ENCODE data around the gene MEF2C.

MEF2C gene

DNA sequence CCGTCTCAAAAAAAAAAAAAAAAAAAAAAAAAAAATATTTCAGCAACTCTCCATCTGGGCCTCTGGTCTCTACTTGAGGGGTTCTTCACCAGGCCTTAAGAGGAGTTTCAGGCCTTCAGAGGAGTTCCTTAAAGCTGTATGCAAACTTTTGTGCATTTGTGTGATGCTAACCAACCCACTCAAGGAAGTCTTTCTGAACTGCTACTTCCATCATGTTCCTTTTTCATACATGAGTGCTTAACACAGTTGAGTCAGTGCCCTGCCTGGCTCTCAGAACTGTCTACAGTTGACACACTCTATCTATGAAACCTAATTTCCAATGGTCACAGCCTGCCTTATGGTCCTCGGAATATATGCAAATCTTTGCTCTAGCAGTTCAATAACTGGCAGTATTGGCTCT is 146.5 kb downstream of the MEF2C start:
- no peak for DNase-seq (ENCODE audit: low read depth)
- H3K4me3 ChIP-seq (ENCODE audit: low read depth, low read length): no peak overlapping the region

DNA sequence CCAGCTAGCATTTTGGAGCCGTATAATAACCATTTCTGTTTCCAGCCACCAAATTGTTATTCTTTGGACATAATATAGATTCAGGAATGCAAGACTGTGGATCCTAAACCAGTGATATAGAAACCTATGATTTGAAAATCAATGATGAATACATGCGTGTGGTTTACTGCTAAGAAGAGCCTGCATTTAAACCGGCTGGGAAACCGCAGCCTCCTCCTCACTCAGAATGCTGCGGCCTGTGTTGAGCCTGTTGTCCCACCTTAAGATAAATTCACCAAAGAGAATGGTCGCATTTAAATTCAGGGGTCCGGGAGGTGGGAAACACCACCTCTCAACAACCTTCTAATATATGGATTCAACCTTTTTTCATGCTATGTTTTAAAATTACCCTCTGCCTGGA is 148.0 kb downstream of the MEF2C start:
- DNase-seq (ENCODE audit: low read depth): no peak
- H3K4me3 ChIP-seq (ENCODE audit: low read depth, low read length): no peak overlapping the region

DNA sequence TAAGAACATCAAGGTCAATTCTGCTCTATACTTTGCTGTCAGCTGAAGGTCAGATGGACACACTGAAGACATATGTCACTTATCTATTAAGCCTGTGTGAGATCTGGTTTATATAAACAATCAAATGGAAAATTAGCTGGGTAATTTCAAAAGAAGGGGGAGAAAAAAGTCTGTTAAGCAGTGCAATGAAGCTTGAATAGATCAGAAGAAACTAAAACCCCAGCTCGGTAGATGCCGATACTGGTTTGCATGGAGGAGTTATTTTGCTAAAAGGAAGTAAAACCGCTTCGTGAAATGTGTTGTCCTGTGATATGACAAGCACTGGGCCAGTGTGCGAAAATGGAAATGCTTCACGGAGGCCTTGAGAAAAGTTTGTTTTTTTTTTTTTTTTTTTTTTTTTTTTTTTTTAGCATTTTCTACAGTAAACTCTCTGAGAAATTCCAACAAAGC is 148.8 kb downstream of the MEF2C start:
- DNase-seq (ENCODE audit: low read depth): no peak
- H3K4me3 ChIP-seq (ENCODE audit: low read depth, low read length): no peak overlapping the region

DNA sequence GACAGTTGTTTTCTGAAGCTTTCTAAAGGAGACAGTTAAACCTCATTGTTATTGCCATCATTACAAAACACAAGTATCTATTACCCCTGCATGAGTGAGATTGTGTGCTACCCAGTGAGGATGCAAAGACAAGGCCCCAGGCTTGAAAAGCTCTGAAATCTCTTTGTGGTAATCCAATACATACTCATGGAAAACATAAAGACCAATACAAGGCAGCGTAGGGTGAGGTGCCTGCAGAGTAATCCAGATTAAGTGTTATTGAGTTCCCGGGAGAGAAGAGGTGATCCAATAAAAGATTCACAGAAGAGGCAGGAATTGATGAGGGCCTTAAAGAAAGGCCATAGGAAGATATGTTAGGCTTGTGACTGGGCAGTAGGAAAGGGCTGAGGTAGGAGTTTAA is 150.1 kb downstream of the MEF2C start:
- DNase-seq (ENCODE audit: low read depth): no peak
- no peak overlapping the region for H3K4me3 ChIP-seq (ENCODE audit: low read depth, low read length)

DNA sequence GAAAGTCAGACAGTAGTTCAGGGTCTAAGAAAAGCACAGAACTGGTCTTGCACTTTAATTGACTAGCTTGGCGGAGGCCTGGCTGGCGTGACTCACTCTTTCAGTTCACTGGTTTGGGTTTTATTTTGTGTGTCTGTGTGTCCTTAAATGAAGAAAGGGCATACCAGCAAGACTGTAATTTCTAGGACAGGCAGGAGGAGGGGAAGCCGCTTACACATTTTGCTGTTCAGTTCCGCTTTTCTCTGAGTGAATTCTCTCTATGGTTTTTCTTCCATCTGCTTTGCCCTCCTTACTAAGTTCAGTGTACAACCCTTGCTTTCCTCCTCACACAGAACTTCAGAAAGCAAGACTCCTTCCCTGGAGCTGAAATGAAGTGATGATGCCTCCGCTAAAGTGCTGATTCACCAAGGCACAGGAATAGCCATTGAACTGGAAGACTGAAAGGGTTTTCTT is 150.8 kb downstream of the MEF2C start:
- no peak for DNase-seq (ENCODE audit: low read depth)
- no peak overlapping the region for H3K4me3 ChIP-seq (ENCODE audit: low read depth, low read length)

DNA sequence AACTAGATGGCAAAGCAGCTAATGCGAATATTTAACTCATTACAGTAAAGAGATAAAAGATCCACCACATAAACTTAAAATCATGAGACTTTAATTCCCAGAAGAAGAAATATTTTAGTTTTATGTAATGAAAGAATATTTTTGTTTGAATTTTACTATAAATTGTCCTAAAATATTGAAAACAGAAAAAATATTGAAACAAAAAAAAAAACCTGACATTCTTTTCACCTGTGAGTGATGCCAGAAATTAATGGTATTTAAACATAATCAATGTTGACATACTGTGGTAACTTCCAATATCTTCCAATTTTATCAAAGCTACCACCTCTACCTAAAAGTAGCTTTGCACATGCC is 153.2 kb downstream of the MEF2C start:
- no peak for DNase-seq (ENCODE audit: low read depth)
- H3K4me3 ChIP-seq (ENCODE audit: low read depth, low read length): no peak overlapping the region

DNA sequence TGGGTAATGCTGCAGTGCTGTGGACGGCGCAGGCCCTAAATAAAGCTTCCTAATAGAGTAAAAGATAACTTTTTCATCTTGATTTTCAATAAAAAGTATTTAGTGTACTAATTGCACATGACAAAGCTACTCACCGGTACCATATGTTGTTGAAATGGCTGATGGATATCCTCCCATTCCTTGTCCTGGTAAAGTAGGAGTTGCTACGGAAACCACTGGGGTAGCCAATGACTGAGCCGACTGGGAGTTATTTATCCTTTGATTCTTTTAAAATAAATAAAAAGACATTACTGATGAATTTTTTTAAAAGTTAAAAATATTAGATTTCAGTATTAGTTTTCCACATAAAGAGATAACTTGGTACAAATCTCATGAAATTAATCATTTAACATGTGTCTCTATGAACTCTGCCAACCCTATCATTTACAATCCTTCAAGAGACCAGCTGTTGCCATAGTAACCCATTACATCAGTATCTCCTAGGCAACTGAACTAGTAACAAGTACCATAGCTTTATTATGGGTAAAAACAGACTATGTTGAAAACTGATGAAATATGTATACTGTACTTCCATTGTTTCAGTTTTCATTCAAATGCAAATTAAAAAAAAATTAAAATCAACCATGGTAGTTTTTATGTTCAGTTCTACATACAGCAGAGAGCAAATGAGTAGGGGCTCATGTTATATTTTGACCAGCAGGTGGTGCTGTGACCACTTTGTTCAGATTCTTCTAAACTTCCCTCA is 153.7 kb downstream of the MEF2C start:
- DNase-seq (ENCODE audit: low read depth): no peak
- H3K4me3 ChIP-seq (ENCODE audit: low read depth, low read length): no peak overlapping the region

DNA sequence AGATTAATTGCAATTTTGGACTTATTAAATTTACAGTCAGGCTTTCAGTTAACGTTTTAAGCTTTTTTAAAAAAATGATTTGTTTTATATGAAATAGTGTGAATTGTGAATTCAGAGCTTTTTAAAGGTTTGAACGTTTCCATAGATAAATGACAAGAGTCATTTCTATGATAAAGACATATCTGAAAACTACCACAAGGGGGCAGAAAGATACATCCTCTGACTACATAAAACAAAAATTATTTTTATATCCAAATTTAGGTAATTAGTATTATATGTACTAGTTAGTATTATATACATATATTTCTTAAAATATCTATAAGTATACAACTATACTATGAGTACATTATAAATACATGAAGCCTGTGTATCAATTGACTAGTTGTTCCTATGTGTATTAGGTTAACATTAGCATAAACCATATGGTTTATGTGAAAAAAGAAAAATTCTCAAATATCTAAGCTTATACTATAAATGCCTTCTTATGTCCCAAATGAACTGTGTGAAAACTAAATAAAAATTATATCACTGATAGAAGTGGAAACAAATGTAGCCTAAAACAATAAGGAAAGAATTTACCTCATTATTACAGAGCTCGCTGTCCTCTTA is 155.2 kb downstream of the MEF2C start:
- no peak for DNase-seq (ENCODE audit: low read depth)
- no peak overlapping the region for H3K4me3 ChIP-seq (ENCODE audit: low read depth, low read length)

DNA sequence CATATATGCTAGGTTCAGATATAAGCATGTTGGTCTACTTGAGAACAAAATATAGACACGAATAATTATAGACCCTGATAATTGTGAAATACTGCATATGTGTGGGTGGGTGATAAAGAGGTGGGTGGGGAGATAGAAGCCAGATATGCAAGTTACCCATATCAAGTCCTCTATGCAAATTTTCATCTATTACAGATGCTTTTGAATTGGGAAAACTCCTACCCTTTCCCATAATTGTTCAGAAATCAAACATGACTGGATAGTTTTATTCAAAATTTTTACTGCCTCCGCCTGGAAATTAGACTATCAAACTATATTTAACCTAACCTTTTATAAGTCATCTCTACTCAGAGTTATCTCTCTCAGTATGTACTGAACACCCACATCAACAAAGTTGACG is 157.5 kb downstream of the MEF2C start:
- no peak for DNase-seq (ENCODE audit: low read depth)
- no peak overlapping the region for H3K4me3 ChIP-seq (ENCODE audit: low read depth, low read length)

DNA sequence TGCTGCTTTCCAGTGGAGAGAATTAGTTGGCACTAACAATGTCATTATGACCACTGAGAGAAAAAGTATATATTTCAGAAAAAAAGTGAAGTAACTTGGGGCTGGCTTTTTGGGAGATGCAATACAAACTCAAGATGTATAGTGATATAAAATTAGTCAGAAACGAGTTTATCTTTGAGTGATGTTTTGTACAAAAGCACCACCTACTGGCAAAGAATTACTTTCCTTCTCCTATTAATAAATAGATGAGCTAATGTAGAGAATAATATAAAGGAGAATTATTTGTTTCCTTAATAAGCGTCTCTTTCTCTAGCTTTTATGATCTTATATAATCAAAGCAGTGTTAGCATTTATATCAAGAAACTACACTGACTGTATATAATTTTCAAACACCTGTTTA is 158.8 kb downstream of the MEF2C start:
- H3K4me3 ChIP-seq (ENCODE audit: low read depth, low read length): no peak overlapping the region
- DNase-seq (ENCODE audit: low read depth): no peak

DNA sequence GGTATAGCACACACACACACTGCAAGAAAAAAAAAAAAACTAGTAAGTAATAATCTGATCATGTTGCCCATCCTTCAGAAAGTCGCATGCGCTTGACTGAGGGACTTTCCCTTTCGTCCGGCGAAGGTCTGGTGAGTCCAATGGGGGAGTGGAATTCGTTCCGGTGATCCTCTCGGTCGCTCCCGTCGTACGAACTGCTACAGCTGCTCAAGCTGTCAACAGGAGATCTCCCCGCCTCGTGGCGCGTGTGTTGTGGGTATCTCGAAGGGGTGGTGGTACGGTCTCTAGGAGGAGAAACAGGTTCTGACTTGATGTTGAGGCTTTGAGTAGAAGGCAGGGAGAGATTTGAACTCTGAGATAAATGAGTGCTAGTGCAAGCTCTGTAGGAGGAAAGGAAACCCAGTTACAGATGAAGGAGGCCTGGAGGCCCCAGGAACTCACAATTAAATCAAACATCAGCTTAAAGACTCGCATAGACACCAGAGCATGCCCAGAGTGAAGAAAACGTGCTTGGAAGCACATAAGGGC is 160.4 kb downstream of the MEF2C start:
- DNase-seq (ENCODE audit: low read depth): no peak
- H3K4me3 ChIP-seq (ENCODE audit: low read depth, low read length): no peak overlapping the region

DNA sequence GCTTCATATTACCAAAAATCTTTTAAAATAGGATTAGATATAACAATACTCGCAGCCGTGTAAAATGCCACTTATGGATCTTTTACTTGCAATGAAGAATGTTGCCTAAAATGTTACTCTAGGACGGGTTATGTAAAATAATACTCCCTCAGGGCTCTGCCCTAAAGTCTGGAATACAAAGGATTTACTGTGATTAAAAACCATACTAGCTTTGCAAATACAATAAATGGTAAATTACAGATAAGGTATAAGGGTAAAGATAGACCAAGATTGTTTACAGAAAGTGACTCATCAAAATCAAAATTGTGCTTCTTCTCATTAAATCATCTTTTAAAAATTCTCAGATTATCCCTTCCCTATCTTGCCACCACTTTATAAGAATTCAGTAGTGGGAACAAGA is 163.6 kb downstream of the MEF2C start:
- no peak overlapping the region for H3K4me3 ChIP-seq (ENCODE audit: low read depth, low read length)
- no peak for DNase-seq (ENCODE audit: low read depth)

DNA sequence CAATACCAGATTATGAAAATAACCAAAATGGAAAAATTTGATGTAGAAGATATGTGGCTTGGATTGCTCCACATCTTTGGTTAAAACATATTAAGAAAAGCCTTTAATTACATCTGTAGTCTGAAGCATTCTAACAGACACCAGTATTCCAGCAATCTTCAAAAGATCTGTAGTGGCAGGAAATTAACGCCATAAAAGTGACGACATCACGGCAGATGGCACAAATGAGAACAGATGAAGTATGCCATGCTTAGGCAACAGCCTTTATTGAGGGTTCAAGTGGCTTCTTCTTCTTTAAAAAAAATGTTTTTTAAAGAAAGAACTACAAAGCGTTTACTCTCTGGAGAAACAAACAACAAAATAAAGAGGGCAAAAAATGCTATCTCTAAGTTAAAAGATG is 164.2 kb downstream of the MEF2C start:
- no peak for DNase-seq (ENCODE audit: low read depth)
- no peak overlapping the region for H3K4me3 ChIP-seq (ENCODE audit: low read depth, low read length)

DNA sequence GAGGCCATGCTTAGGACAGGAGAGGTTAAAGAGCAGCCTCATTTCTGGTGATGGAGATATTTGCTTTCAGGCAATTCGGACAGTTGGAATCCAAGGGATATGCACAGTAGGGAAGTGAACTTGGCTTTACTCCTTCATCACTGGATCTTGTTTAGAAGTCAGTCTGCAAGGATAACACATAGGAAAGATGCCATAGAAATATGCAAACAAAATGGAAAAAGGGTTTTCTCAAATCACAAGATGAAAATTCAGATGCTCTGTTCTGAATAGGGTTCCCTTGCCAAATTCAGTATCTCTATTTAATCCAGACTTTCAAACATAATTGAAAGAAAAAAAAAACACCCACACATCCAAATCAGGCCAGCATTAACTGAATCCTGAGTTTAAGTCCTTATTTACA is 166.9 kb downstream of the MEF2C start:
- no peak for DNase-seq (ENCODE audit: low read depth)
- H3K4me3 ChIP-seq (ENCODE audit: low read depth, low read length): no peak overlapping the region

DNA sequence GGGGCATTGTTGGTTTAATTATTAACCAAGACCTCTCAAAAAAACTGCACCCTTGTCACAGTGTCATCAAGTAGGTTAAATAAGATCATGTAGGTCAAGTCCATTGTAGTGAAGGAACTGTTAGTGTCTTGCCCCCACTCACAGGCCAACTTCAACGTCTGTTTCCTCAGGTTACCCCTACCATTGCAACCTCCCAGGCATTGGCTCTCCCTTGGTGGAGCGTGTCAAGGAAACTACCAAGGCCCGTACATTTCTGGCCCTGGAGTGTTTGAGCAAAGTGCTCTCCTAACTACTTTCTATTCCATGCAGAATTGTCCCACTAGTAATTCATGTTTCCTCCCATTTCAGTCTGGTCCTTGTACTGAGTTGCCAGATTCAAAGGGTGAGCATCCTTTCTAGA is 167.5 kb downstream of the MEF2C start:
- no peak overlapping the region for H3K4me3 ChIP-seq (ENCODE audit: low read depth, low read length)
- DNase-seq (ENCODE audit: low read depth): no peak

DNA sequence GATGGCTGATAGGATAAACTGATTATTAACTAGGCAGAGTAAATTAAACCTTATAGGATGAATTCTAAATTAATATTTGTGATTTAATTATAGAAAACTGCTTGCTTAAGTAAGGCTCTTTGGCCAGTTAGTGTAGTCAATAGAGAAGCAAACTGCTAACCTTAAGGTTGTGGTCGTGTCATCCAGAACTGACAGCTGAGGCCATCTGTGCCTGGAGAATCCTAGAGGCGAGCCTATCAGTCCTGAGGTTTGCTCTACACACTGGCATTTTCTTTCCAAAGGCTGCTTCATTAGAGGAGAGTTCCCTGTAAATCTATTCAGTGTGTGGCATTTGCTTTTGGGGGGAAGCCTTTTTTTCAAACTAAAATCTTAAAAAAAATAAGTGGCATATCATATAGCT is 169.2 kb downstream of the MEF2C start:
- H3K4me3 ChIP-seq (ENCODE audit: low read depth, low read length): no peak overlapping the region
- DNase-seq (ENCODE audit: low read depth): no peak

DNA sequence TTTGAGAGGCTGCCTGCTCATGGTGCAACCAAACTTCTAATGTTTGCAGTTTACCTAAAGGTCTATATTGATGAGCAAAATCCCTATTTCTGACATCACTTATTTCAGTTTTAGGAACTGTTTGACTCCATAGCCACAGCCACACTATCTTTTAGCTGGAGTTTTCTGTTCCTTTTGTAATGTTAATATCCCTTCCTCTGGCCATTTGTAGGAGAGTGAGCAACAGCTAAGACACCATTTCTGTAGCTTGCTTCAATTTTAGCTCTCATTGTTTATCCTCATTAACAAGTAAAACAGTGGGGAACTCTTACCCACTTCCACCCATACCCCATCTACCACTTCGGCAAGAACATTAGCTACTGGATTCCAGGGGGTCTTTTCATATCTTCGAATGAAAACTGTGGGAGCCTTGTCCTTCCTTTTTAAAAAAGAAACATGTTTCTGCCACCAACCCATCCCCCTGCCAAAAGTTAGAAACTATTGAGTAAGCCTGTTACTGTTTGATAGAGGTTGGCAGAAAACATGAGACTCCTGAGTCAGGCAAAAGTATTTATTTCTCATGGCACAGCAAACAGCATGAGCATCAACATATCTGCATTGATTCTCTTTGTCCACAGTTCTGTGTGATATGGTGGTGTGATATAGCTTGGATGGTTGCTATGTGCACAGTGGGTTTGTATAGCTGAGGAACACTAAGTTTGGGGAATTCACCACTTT is 174.1 kb downstream of the MEF2C start:
- no peak overlapping the region for H3K4me3 ChIP-seq (ENCODE audit: low read depth, low read length)

DNA sequence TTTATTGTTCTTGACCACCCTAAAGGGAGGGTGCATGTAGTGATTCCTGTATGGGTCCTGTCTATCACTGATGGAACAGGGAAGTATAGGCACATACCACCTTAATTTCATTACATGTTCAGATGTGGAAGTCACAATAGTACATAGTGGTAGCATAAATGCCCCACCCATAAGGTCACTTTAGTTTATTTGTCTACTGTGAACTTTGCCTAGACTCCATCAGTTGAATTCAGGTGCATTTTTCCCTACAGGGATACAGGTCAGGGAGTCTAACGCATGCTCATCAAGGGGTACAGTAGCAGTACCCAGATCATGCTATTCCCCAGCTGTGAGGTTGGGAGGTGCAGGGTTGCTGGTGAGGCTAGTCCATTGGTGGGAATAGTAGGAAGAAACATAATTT is 175.0 kb downstream of the MEF2C start:
- H3K4me3 ChIP-seq (ENCODE audit: low read depth, low read length): no peak overlapping the region
- DNase-seq (ENCODE audit: low read depth): no peak

More for the DNA sequence above, 174.1 kb downstream of the MEF2C start:
- no peak for DNase-seq (ENCODE audit: low read depth)

DNA sequence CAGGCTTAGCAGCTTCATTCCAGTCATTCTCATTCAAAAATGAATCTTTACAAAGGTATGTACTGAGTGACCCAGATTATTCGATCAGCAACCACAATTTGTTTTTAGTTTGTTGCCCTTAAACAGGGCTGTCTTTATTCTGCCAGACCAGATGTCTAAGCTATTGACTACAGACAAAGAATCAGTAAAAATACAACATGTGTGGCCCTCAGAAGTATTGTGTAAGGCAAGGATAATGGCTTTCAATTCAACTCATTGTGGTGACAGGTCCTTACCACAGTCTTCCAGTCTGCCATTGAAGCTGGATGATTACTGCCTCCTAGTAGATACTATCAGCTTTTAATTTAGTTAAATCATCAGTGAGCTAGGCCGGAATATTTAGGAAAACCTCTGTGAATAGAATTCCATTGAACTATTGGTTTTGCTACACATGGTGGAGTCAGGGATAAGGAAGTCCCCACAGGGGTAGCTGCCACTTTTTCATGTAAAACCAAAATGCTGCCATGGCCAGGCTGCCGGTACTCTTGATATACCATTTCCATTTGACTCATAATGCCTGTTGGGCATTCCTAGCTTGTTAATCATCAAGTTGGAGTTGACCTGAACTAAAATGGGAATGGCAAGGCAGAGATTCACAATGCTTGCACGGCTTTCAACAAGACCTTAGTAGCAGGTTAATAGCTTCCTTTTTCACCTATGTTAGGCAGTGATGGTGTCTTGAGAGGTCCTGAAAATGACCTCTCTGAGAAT is 175.6 kb downstream of the MEF2C start:
- H3K4me3 ChIP-seq (ENCODE audit: low read depth, low read length): no peak overlapping the region
- DNase-seq (ENCODE audit: low read depth): no peak

DNA sequence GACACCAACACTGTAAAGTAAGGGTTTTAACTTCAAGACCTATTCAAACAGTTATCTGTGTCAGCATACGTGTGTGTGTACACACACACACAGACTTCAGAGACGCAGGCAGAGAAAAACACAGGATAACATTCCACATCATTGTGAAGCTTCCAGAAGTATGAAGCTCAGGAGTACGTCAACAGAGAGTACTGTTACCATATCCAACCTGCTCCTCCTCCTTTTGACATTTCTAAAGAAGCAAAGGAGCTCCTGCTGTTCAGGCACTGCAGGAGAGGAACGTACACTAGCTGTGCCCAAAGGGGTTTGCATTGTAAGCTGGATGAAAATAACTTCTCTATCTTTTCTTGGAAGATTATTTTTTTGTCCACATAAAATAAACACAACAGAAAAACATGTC is 180.7 kb downstream of the MEF2C start:
- DNase-seq (ENCODE audit: low read depth): no peak

More for the DNA sequence above, 180.7 kb downstream of the MEF2C start:
- H3K4me3 ChIP-seq (ENCODE audit: low read depth, low read length): no peak overlapping the region

All from skeletal muscle cell (primary cell).